ENCODE data around the gene JADE2.

DNA sequence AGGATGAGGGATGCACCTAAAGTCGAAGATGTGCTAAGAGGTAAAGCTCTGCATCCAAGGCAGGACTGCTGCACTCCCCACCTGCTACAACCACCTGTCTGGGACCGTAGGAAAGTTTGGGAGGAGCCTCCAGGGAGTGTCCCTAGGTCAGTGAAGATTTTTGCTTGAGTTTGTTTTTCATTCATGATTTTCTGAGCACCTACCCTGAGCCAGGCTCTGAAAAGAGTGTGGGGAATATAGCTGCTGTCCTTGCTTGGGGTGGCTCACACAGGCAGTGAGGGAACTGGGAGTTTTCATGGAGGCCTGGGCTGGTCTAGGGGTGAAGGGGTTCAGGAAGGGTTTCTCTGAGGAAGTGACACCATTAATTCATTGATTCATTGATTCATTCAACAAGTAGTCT is 58.3 kb downstream of the JADE2 start:
- TF ChIP-seq, protein P1, sequence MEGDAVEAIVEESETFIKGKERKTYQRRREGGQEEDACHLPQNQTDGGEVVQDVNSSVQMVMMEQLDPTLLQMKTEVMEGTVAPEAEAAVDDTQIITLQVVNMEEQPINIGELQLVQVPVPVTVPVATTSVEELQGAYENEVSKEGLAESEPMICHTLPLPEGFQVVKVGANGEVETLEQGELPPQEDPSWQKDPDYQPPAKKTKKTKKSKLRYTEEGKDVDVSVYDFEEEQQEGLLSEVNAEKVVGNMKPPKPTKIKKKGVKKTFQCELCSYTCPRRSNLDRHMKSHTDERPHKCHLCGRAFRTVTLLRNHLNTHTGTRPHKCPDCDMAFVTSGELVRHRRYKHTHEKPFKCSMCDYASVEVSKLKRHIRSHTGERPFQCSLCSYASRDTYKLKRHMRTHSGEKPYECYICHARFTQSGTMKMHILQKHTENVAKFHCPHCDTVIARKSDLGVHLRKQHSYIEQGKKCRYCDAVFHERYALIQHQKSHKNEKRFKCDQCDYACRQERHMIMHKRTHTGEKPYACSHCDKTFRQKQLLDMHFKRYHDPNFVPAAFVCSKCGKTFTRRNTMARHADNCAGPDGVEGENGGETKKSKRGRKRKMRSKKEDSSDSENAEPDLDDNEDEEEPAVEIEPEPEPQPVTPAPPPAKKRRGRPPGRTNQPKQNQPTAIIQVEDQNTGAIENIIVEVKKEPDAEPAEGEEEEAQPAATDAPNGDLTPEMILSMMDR (IDR thresholded peaks at IDR 0.05) = no peak
- no peak for TF ChIP-seq POLR2A (IDR thresholded peaks at IDR 0.05)
